ENCODE data around the gene LTBP4. TPM values are rescaled to one million over a fixed set of nuclear protein-coding genes. Genes with fewer than 3 reads are reported as not detected.

LTBP4 gene
- total and polyA plus RNA-seq, 2 donors (not counting 3 experiments of a cell fraction or from before 2014, with no cell fraction given), result 25.9 to 38.0 TPM

- no peak overlapping the region for H2AFZ ChIP-seq (ENCODE audit: low read depth, low read length)
- no peaks in the 10 kb centered on the region for H4K20me1 ChIP-seq (replicated peaks; ENCODE audit: control insufficient read depth, extremely low read depth, insufficient read depth, low read length)
- FAIRE-seq (no peak), DNase-seq (ENCODE audit: low read depth, low spot score) (no peak)
- no peaks in the 10 kb centered on the region for H3K9me1 ChIP-seq (replicated peaks; ENCODE audit: control insufficient read depth, extremely low read depth, insufficient read depth, low read length)
- no peaks in the 10 kb centered on the region for H3K36me3 ChIP-seq (ENCODE audit: control insufficient read depth in 2 of 2, extremely low read depth in 1 of 2, insufficient read depth in 2 of 2, low read length in 2 of 2)
- ChIA-PET POLR2A (no interaction called here), CTCF (interaction anchor here (1.0 to 4.1 kb wide), 5 partner anchors 9 to 78 kb away, joined by 3 to 19 read pairs (median 5); no protein-coding TSS in a partner anchor)
- H3K9me3 ChIP-seq (replicated peaks; ENCODE audit: control insufficient read depth, insufficient read depth, low read length), result no peaks in the 10 kb centered on the region
- no peaks in the 10 kb centered on the region for H3K79me2 ChIP-seq (ENCODE audit: control insufficient read depth, insufficient read depth, low read length)
- no peak for TF ChIP-seq GATA2 (IDR thresholded peaks at IDR 0.05; ENCODE audit: insufficient read depth, insufficient read length, low read depth, low read length)
- TF ChIP-seq POLR2AphosphoS5 (IDR thresholded peaks at IDR 0.05; ENCODE audit: insufficient read depth, low read depth, low read length), result no peak
- TF ChIP-seq EZH2 (IDR thresholded peaks at IDR 0.05; ENCODE audit: borderline replicate concordance, low read depth, low read length, severe bottlenecking), result no peak
- no peak for TF ChIP-seq FOS (IDR thresholded peaks at IDR 0.05; ENCODE audit: borderline replicate concordance, insufficient read depth, low read length)
- no peak for TF ChIP-seq POLR2A (IDR thresholded peaks at IDR 0.05; ENCODE audit: low read depth, low read length)
- no peak for TF ChIP-seq MAX (IDR thresholded peaks at IDR 0.05; ENCODE audit: insufficient read depth, insufficient read length)
- TF ChIP-seq JUN (IDR thresholded peaks at IDR 0.05; ENCODE audit: borderline replicate concordance, insufficient read depth, insufficient read length, low read depth), result no peak
- TF ChIP-seq MYC (IDR thresholded peaks at IDR 0.05; ENCODE audit: low read depth, low read length), result no peak
- no peak for TF ChIP-seq CTCF (IDR thresholded peaks at IDR 0.05; ENCODE audit: extremely low read depth in 1 of 2, insufficient read depth in 1 of 2, low read depth in 1 of 2, low read length in 2 of 2)
- H3K27ac ChIP-seq (ENCODE audit: insufficient read depth, low read depth, low read length), result no peak overlapping the region
- no peak overlapping the region for H3K4me3 ChIP-seq (replicated peaks in 1 of 3; ENCODE audit: insufficient read depth in 1 of 3, low read depth in 1 of 3, low read length in 3 of 3)
- peaks cover 21 to 23% of the 10 kb centered on the region in 2 experiments for H3K27me3 ChIP-seq (ENCODE audit: control insufficient read depth in 2 of 2, insufficient read depth in 2 of 2, low read length in 2 of 2)
- dilution Hi-C loops (cut with MboI; ENCODE audit: extremely low pct_ligation_motif_present, low sequenced_read_pairs) (no loop called here), intact Hi-C loops (cut with micrococcal nuclease) (no loop called here)
- BruUV-seq (replicated peaks), result no TSS peak
- H3K4me2 ChIP-seq (ENCODE audit: insufficient read depth, low read length), result no peak overlapping the region
- H3K4me1 ChIP-seq (ENCODE audit: control insufficient read depth, extremely low read depth, insufficient read depth, low read length), result no peaks in the 10 kb centered on the region
- H3K9ac ChIP-seq (replicated peaks; ENCODE audit: extremely low read depth, insufficient read depth, low read length), result no peak overlapping the region
These were observed 44.1 kb upstream of the LTBP4 start for GRCh38 chr19:40556953-40557530.

All from endothelial cell of umbilical vein (primary cell).